Common myeloid progenitor, CD34-positive (primary cell): ENCODE data around the gene RASAL1.

ENCODE experiments used
- CTCF ChIA-PET: fragments of 350-600 bp; sonication (Branson Sonifier 250); formaldehyde crosslinking; loops from one replicate; lab custom pipeline; 2021; ENCODE audit warnings: antibody characterized with exemption; lab: Charles Lee
- POLR2A ChIA-PET: fragments of 350-600 bp; sonication (Branson Sonifier 250); formaldehyde crosslinking; loops from one replicate; lab custom pipeline; 2021; ENCODE audit warnings: antibody characterized with exemption; lab: Charles Lee
- DNase-seq, 3 donors: peaks; one replicate each; pipeline versions ENCODE4 v3.0.0 to v3.0.0-alpha.2; 2013
- H3K27ac ChIP-seq, 2 experiments: 1 replicate in 1 of 2; 2 replicates in 1 of 2; pipeline ENCODE4 v1.7.0; 2013; ENCODE audit warnings: inconsistent platforms in 2 of 2, low read length in 2 of 2, mild to moderate bottlenecking in 2 of 2, low read depth in 1 of 2, moderate library complexity in 1 of 2; ENCODE audit not compliant: severe bottlenecking in 2 of 2, insufficient read depth in 1 of 2, poor library complexity in 1 of 2
- H3K27me3 ChIP-seq, 5 experiments: replicated peaks in 2 of 5; 1 replicate in 3 of 5; 2 replicates in 2 of 5; pipeline versions ENCODE4 v1.6.1 to v1.7.0; 2013; ENCODE audit warnings: low read length in 4 of 5, mild to moderate bottlenecking in 2 of 5, moderate library complexity in 2 of 5, inconsistent platforms in 1 of 5; ENCODE audit not compliant: insufficient read depth in 5 of 5, control insufficient read depth in 4 of 5
- H3K36me3 ChIP-seq, 4 experiments: 1 replicate in 2 of 4; 2 replicates in 2 of 4; pipeline versions ENCODE4 v1.6.1 to v1.7.0; 2013; ENCODE audit warnings: low read length in 3 of 4, control low read depth in 1 of 4, mild to moderate bottlenecking in 1 of 4; ENCODE audit not compliant: control insufficient read depth in 4 of 4, insufficient read depth in 4 of 4
- H3K4me1 ChIP-seq, 4 experiments: 1 replicate in 3 of 4; 2 replicates in 1 of 4; pipeline versions ENCODE4 v1.6.1 to v1.7.1; 2013; ENCODE audit warnings: low read length in 3 of 4, mild to moderate bottlenecking in 3 of 4, control low read depth in 1 of 4, inconsistent platforms in 1 of 4, moderate library complexity in 1 of 4; ENCODE audit not compliant: control insufficient read depth in 4 of 4, insufficient read depth in 4 of 4; ENCODE audit errors: control extremely low read depth in 1 of 4
- H3K4me3 ChIP-seq, 7 experiments: 1 replicate in 4 of 7; 2 replicates in 3 of 7; pipeline versions ENCODE4 v1.5.1 to v1.7.0; 2013; ENCODE audit warnings: mild to moderate bottlenecking in 7 of 7, low read length in 6 of 7, moderate library complexity in 6 of 7, inconsistent platforms in 2 of 7, low read depth in 2 of 7, control low read depth in 1 of 7; ENCODE audit not compliant: insufficient read depth in 4 of 7, control insufficient read depth in 1 of 7; ENCODE audit errors: extremely low read depth in 1 of 7
- H3K9me3 ChIP-seq, 5 experiments: 1 replicate in 4 of 5; 2 replicates in 1 of 5; pipeline versions ENCODE4 v1.6.1 to v1.7.1; 2013; ENCODE audit warnings: low read length in 4 of 5, mild to moderate bottlenecking in 2 of 5, inconsistent platforms in 1 of 5, low read depth in 1 of 5, moderate library complexity in 1 of 5; ENCODE audit not compliant: control insufficient read depth in 4 of 5, insufficient read depth in 2 of 5; ENCODE audit errors: control extremely low read depth in 1 of 5
- WGBS: methylation state at CpG from one replicate; pipeline ENCODE4 v1.1.5; 2013; ENCODE audit not compliant: insufficient coverage; 5-methylcytosine and 5-hydroxymethylcytosine counted together

Gene RASAL1

GRCh38 chr12:113094738-113095137 is 40.8 kb downstream of the RASAL1 start:
- peaks cover 0 to 9% (median 0%) of the 10 kb centered on the region in 5 experiments for H3K27me3 ChIP-seq
- peaks cover 0 to 13% (median 3%) of the 10 kb centered on the region in 4 experiments for H3K4me1 ChIP-seq
- H3K4me3 ChIP-seq = no peak overlapping the region
- no peak overlapping the region for H3K27ac ChIP-seq
- WGBS = over 99% methylated on average over 16 of the region's 16 CpGs
- no peaks in the 10 kb centered on the region for H3K9me3 ChIP-seq
- CTCF ChIA-PET = no interaction called here
- H3K36me3 ChIP-seq = no peaks in the 10 kb centered on the region
- no peak for DNase-seq
- POLR2A ChIA-PET = no interaction called here

- peaks cover 0 to 13% (median 3%) of the 10 kb centered on the region in 4 experiments for H3K4me1 ChIP-seq
- no peaks in the 10 kb centered on the region for H3K36me3 ChIP-seq
- peak overlapping the region in 1 of 7 experiments; percentile 66 for H3K4me3 ChIP-seq
- no peak for DNase-seq
- ChIA-PET CTCF (interaction anchor here (0.7 to 3.1 kb wide), 7 partner anchors 13 to 59 kb away, joined by 3 to 23 read pairs (median 4); no protein-coding TSS in a partner anchor), POLR2A (no interaction called here)
- no peaks in the 10 kb centered on the region for H3K9me3 ChIP-seq
- WGBS = 60% methylated on average over 28 of the region's 32 CpGs
- H3K27me3 ChIP-seq = peaks cover 0 to 9% (median 0%) of the 10 kb centered on the region in 5 experiments
- H3K27ac ChIP-seq = no peak overlapping the region
These were observed 42.0 kb downstream of the RASAL1 start for GRCh38 chr12:113093409-113094101.

- H3K9me3 ChIP-seq = no peaks in the 10 kb centered on the region
- ChIA-PET POLR2A (no interaction called here), CTCF (interaction anchor here (0.6 to 3.1 kb wide), 15 partner anchors 8 to 238 kb away, joined by 3 to 23 read pairs (median 4); no protein-coding TSS in a partner anchor)
- H3K36me3 ChIP-seq = no peaks in the 10 kb centered on the region
- peak; percentile 34 to 55 (median 54) for DNase-seq
- no peak overlapping the region for H3K27ac ChIP-seq
- WGBS = 4% methylated on average over 18 of the region's 31 CpGs
- H3K27me3 ChIP-seq = peaks cover 0 to 9% (median 0%) of the 10 kb centered on the region in 5 experiments
- H3K4me3 ChIP-seq = peak overlapping the region in 4 of 7 experiments; percentile 26 to 66 (median 44)
- peaks cover 0 to 8% (median 2%) of the 10 kb centered on the region in 4 experiments for H3K4me1 ChIP-seq
These were observed 42.8 kb downstream of the RASAL1 start for GRCh38 chr12:113092607-113093408.

GRCh38 chr12:113091506-113091905 is 44.1 kb downstream of the RASAL1 start:
- H3K27ac ChIP-seq = no peak overlapping the region
- H3K9me3 ChIP-seq = no peaks in the 10 kb centered on the region
- POLR2A ChIA-PET = interaction anchor here (0.6 kb wide), 1 partner anchor 82 kb away, joined by 3 read pairs; no protein-coding TSS in a partner anchor
- no peaks in the 10 kb centered on the region for H3K36me3 ChIP-seq
- peaks cover 0 to 9% (median 0%) of the 10 kb centered on the region in 5 experiments for H3K27me3 ChIP-seq
- 93% methylated on average over 2 of the region's 3 CpGs for WGBS
- peaks cover 0 to 16% (median 12%) of the 10 kb centered on the region in 4 experiments for H3K4me1 ChIP-seq
- no peak overlapping the region for H3K4me3 ChIP-seq
- CTCF ChIA-PET = interaction anchor here (1.3 to 3.1 kb wide), 5 partner anchors 11 to 46 kb away, joined by 4 to 23 read pairs (median 4); no protein-coding TSS in a partner anchor
- no peak for DNase-seq

- peaks cover 0 to 9% (median 2%) of the 10 kb centered on the region in 5 experiments for H3K27me3 ChIP-seq
- ChIA-PET POLR2A (no interaction called here), CTCF (interaction anchor here (1.3 to 2.7 kb wide), 5 partner anchors 11 to 47 kb away, joined by 4 to 14 read pairs (median 7); no protein-coding TSS in a partner anchor)
- no peaks in the 10 kb centered on the region for H3K36me3 ChIP-seq
- H3K9me3 ChIP-seq = no peaks in the 10 kb centered on the region
- peaks cover 0 to 20% (median 16%) of the 10 kb centered on the region in 4 experiments for H3K4me1 ChIP-seq
- WGBS = 81% methylated on average over 19 of the region's 21 CpGs
- no peak overlapping the region for H3K27ac ChIP-seq
- H3K4me3 ChIP-seq = no peak overlapping the region
- DNase-seq = no peak
These were observed 44.8 kb downstream of the RASAL1 start for GRCh38 chr12:113090740-113091139.

GRCh38 chr12:113089839-113090238 is 45.7 kb downstream of the RASAL1 start:
- no peak overlapping the region for H3K4me3 ChIP-seq
- no peak overlapping the region for H3K27ac ChIP-seq
- ChIA-PET CTCF (interaction anchor here (1.3 to 2.3 kb wide), 4 partner anchors 8 to 41 kb away, joined by 4 to 14 read pairs (median 8); no protein-coding TSS in a partner anchor), POLR2A (no interaction called here)
- DNase-seq = no peak
- H3K4me1 ChIP-seq = peaks cover 0 to 20% (median 16%) of the 10 kb centered on the region in 4 experiments
- H3K9me3 ChIP-seq = no peaks in the 10 kb centered on the region
- H3K36me3 ChIP-seq = no peaks in the 10 kb centered on the region
- peaks cover 0 to 9% (median 2%) of the 10 kb centered on the region in 5 experiments for H3K27me3 ChIP-seq
